Activated CD4-positive, alpha-beta T cell treated with anti-CD3 and anti-CD28 coated beads, Interleukin-2, amount 50 U/mL, for 16 hours (primary cell): ENCODE results near the gene B3GAT1.

ENCODE experiments used
- DNase-seq: peaks from one replicate; pipeline ENCODE4 v3.0.0-alpha.2; 2020

Gene B3GAT1

GRCh38 chr11:134390706-134391569 is 21.1 kb downstream of the B3GAT1 start:
- DNase-seq: no peak

GRCh38 chr11:134389464-134390180 is 22.4 kb downstream of the B3GAT1 start:
- DNase-seq: no peak

DNA sequence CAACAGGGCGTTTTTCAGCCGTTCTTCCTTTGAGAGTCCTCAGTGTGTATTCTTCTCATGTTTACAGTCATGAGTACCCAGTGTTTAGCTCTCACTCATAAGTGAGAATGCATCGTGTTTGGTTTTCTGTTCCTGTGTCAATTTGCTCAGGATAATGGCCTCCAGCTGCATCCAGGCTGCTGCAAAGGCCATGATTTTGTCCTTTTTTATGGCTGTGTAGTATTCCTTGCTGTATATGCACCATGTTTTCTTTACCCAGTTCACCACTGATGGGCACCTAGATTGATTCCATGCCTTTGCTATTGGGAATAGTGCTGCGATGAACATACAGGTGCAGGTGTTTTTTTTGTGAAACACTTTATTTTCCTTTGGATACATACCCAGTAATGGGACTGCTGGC is 23.5 kb downstream of the B3GAT1 start:
- DNase-seq: no peak

DNA sequence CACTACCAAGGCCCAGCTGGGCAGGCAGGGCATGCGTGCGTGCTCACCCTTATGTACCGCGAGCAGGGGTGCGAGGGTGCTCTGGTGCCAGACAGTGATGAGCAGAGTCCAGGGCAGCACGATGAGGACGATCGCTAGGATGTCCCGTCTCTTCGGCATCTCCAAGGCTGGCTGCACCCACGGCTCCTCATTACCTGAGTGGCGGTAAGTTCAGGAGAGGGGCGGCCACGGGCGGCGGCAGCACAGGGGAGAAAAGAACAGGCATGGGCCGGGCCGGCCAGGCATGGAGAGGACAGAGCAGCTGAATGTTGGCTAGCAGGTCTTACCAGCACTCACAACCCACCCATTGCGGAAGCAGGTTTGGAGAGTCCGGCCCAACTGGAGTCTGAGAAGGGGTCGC is 24.5 kb downstream of the B3GAT1 start:
- no peak for DNase-seq

DNA sequence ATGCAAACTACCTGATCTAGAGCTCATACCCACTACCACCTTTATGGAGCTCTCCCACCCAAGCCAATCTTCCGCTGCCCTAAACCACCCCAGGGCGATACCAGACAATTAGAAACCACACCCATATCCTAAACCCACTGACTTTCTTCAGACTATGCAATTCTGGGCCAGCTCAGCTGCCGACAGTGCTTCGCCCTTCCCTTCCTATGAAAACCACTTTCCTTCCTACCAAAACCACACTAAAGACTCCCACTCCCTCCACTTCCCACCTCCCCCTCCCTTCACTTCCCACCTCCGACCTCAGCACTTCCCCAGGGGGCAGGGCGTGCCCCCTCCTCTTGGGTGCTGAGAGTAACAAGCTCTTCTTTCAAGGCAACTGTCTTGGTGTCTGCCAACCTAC is 25.1 kb downstream of the B3GAT1 start:
- no peak for DNase-seq

GRCh38 chr11:134385774-134386565 is 26.1 kb downstream of the B3GAT1 start:
- no peak for DNase-seq

GRCh38 chr11:134385171-134385570 is 26.9 kb downstream of the B3GAT1 start:
- DNase-seq: no peak

GRCh38 chr11:134384406-134384805 is 27.6 kb downstream of the B3GAT1 start:
- DNase-seq: no peak

- no peak for DNase-seq
These were observed 28.3 kb downstream of the B3GAT1 start for GRCh38 chr11:134383576-134384221.

DNA sequence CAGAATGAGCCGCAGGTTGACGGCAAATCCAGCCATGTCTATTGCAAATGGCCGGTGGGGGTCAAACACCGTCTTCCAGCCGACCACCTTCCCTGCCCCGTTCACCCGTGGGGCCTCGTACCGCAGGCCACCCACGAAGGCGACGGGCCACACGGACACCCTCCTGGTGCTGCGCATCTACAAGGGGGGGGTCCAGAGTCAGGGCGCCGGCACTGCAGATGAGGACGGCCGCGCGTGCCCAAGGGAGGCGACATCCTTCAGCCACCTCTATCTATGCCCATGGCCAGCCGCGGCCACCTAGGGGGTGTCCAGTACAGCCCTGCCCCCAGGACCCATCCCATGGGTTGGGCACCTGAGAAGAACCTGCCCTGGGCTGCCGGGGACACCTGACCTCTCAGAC is 29.2 kb downstream of the B3GAT1 start:
- no peak for DNase-seq

DNA sequence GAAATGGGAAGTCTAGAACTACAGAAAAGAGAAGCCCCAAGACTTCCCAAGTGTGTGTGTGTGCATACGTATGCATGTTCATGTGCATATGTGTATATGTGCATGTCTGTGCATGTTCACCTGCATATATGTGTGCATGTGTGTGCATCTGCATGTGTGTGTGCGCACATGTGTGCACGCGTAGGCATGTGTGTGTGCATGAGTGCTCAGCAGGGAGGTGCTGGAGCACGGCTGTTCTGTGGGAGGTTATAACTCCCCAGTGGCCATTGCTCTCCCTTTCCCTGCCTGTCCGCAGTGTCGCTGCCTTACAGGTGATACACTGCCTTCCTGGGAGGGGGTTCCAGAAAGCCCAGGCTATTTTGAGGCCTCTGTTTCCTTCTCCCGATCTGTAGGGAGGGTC is 29.8 kb downstream of the B3GAT1 start:
- no peak for DNase-seq

DNA sequence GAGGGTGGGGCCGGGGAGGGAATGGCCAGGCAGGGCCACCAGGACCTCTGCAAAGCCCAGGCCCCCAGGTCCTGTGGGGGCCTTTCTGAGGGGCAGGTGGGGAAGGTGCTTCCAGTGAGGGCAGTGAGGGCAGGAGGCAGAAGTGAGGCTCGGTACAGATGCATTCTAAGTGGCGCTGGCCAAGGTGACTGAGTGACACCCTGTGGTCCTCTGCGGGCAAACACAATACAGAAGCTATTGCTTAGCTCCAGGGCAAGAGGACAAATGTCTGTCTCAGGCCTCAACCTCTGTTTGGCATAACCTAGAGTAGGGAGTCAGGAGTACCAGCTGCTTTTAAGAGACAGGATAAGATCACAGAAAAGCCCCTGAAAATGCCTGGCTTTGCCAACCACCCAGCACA is 31.3 kb downstream of the B3GAT1 start:
- DNase-seq: no peak

- DNase-seq: no peak
These were observed 31.8 kb downstream of the B3GAT1 start for GRCh38 chr11:134380229-134380628.

DNA sequence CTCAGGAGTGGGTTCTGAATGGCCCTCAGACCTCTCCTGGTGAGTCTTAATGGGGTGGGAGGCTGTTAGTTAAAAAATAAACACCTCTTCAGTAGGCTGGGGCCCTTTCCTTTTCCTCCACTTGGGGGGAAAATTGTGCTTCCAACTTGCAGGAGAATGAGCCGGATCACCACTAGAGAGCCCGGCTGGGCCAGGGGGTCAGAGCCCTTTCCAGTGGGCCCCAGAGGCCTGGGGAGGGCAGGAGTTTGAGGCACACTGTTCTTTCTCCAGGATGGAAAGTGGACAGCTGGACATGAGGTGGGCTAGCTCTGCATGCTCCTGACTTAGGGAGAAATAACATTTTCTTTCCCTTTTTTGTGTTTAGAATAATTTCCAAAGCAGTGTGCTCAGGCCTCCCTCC is 32.8 kb downstream of the B3GAT1 start:
- DNase-seq: no peak

- DNase-seq: no peak
These were observed 34.2 kb downstream of the B3GAT1 start for GRCh38 chr11:134377876-134378275.

DNA sequence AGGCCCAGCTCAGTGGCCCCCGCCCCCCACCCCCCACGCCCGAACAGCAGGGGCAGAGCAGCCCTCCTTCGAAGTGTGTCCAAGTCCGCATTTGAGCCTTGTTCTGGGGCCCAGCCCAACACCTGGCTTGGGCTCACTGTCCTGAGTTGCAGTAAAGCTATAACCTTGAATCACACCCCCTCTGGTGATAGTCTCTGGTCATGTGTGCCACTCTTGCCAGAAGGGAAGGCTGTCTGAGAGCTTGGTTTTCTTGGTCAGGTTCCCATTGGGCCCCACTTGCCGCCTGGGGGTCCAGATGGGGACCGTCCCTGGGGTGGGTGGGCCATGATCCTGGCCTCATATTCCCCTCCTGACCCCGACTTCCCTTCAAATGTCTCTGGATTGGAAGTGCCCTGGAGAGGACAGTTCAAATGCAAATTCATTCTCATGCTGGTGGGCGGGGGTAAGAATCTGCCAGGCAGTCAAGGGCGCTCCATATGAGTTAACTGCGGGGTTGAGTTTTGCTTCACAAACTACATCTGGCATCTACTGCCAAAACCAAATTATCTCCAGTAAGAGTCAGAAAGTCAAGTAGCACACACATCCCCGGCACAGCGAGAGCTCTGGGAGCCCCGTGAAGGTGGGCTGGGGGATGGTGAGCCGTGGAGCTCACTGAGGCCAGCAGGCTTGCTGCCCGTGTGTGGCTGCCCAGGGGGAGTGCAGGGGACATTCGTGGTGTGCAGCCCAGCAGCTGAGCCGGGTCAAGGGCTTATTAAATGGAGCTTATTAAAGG is 35.7 kb downstream of the B3GAT1 start:
- DNase-seq: no peak

- DNase-seq: no peak
These were observed 37.0 kb downstream of the B3GAT1 start for GRCh38 chr11:134374891-134375550.

DNA sequence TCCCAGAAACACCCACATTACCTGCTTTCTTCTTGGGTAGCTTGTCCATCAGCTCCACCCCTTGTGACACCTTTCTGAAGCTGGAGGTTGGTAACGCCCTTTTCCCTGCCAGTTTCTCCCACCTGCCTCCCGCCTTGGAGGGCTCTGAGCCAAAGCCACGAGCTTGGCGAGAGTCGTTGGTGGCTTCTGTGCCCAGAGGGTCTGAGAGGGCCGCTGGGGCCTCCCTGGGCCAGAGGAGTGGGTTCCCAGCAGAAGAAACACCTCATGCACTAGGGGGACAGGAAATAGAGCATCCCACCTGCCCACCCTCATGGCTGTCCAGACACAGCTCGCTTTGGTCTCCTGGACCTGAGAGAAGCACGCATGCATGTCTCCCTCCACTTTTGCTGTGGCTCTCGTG is 37.9 kb downstream of the B3GAT1 start:
- no peak for DNase-seq

GRCh38 chr11:134373591-134374052 is 38.4 kb downstream of the B3GAT1 start:
- DNase-seq: no peak

- DNase-seq: no peak
These were observed 39.1 kb downstream of the B3GAT1 start for GRCh38 chr11:134372961-134373360.

DNA sequence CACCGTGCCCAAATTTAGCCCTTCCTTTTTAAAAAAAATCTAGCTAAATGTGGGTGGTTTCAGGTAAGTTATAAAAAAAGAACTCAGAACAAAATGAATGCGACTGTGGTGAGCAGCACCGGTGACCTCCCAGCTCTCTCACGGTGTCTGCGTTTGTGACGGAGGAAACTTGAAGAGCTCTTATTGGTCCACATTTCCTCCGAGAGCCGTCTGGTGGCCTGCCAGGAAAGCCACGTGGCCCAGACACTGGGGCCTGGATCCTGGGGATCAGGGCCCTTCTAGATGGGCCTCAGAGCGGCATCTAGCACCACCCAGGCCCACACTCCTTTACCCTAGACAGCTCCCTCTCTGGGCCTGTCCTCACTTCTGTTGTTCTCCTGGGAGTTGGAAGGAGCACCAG is 39.5 kb downstream of the B3GAT1 start:
- no peak for DNase-seq
